ENCODE measurements around the gene ST3GAL3.

DNA sequence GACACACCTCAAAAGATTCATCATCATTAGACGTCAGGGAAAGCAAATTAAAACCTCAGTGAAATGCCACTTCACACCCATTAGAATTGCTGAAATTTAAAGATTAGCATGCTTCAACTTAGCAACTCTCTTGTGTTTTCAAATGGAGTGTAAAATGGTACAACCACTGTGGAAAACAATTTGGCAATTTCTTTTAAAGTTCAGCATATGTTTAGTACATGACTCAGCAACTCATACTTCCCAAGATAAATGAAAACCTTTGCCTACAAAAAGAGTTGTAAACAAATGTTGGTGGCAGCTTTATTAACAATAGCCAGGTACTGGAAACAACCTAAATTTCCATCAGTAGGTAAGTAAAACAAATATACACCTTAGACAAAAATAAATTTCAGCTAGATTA is 42.7 kb downstream of the ST3GAL3 start:
- TF ChIP-seq, protein P1, sequence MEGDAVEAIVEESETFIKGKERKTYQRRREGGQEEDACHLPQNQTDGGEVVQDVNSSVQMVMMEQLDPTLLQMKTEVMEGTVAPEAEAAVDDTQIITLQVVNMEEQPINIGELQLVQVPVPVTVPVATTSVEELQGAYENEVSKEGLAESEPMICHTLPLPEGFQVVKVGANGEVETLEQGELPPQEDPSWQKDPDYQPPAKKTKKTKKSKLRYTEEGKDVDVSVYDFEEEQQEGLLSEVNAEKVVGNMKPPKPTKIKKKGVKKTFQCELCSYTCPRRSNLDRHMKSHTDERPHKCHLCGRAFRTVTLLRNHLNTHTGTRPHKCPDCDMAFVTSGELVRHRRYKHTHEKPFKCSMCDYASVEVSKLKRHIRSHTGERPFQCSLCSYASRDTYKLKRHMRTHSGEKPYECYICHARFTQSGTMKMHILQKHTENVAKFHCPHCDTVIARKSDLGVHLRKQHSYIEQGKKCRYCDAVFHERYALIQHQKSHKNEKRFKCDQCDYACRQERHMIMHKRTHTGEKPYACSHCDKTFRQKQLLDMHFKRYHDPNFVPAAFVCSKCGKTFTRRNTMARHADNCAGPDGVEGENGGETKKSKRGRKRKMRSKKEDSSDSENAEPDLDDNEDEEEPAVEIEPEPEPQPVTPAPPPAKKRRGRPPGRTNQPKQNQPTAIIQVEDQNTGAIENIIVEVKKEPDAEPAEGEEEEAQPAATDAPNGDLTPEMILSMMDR (IDR thresholded peaks at IDR 0.05; ENCODE audit: poor library complexity): no peak
- TF ChIP-seq EZH2 (IDR thresholded peaks at IDR 0.05; ENCODE audit: borderline replicate concordance) (no peak), EZH2phosphoT487 (IDR thresholded peaks at IDR 0.05; ENCODE audit: low read depth, severe bottlenecking, unreplicated experiment) (no peak)

Data from hepatocyte (in vitro differentiated cells).